22Rv1 (cell line): Measurements from ENCODE around the gene WFIKKN1.

Source experiments
- ZFX ChIP-seq: fragments of 450-650 bp; IDR thresholded peaks from 2 replicates; pipeline ENCODE4 v1.6.1; 2017; ENCODE audit warnings: antibody characterized with exemption, borderline replicate concordance
- TF ChIP-seq, protein P1 (sequence below): fragments of 450-650 bp; IDR thresholded peaks from 2 replicates; pipeline ENCODE4 v1.5.1; 2017; ENCODE audit warnings: mild to moderate bottlenecking

DNA sequence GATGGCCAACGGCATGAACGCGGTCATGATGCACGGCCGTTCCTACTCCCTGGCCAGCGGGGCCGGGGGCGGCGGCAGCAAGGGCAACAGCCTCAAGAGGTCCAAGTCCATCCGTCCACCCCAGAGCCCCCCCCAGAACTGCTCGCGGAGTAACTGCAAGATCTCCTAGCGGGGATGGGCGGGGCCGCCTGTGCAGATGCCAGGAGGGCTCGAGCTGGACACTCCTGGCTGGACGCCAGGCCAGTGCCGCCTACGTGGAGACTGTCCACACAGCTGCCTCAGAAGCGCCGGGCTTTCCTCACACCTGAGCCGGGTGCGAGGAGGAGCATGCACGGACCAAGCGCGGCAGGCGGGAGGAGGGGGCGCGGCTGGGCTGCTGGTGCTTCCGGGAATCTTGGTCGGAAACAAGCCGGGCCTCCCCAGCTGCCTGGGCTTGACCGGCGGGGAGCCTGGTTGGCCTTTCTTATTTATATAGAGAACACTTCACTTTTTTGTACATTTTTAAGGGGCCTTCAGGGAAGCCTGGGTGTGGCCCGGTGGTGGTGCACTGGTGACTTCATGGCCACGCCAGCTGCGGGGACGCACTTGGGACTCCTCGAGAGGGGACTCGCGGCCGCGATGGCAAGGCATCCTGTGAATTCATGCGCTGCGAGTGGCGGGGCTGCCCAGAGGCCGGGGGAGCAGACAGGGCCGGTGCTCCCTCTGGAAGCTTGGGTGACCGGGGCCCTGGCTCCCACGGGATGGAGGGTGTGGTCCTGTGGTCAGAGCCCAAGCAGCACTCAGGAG lies 3.1 kb upstream of the WFIKKN1 start:
- TF ChIP-seq, protein P1, sequence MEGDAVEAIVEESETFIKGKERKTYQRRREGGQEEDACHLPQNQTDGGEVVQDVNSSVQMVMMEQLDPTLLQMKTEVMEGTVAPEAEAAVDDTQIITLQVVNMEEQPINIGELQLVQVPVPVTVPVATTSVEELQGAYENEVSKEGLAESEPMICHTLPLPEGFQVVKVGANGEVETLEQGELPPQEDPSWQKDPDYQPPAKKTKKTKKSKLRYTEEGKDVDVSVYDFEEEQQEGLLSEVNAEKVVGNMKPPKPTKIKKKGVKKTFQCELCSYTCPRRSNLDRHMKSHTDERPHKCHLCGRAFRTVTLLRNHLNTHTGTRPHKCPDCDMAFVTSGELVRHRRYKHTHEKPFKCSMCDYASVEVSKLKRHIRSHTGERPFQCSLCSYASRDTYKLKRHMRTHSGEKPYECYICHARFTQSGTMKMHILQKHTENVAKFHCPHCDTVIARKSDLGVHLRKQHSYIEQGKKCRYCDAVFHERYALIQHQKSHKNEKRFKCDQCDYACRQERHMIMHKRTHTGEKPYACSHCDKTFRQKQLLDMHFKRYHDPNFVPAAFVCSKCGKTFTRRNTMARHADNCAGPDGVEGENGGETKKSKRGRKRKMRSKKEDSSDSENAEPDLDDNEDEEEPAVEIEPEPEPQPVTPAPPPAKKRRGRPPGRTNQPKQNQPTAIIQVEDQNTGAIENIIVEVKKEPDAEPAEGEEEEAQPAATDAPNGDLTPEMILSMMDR: no peak
- no peak for TF ChIP-seq ZFX
